KMS-11 (cell line): Measurements from ENCODE around the gene SUSD3.

Source experiments
- H2AFZ ChIP-seq: fragments of 200-600 bp; sonication (generic); 2 replicates; pipeline ENCODE4 v1.6.1; 2016; ENCODE audit warnings: antibody characterized with exemption, mixed run types, low read depth
- H3K27ac ChIP-seq: fragments of 200-600 bp; sonication (generic); 2 replicates; pipeline ENCODE4 v1.6.1; 2016; ENCODE audit warnings: mild to moderate bottlenecking, mixed run types
- H3K27me3 ChIP-seq: fragments of 200-600 bp; sonication (generic); 2 replicates; pipeline ENCODE4 v1.6.1; 2017; ENCODE audit warnings: mild to moderate bottlenecking, low read depth, mixed run types, moderate library complexity; ENCODE audit not compliant: insufficient read depth
- H3K36me3 ChIP-seq: fragments of 200-600 bp; sonication (generic); 2 replicates; pipeline ENCODE4 v1.6.1; 2017; ENCODE audit warnings: mild to moderate bottlenecking, mixed run types; ENCODE audit not compliant: insufficient read depth
- H3K4me1 ChIP-seq: fragments of 200-600 bp; sonication (generic); 2 replicates; pipeline ENCODE4 v1.6.1; 2016; ENCODE audit warnings: mild to moderate bottlenecking, low read depth, mixed run types; ENCODE audit not compliant: poor library complexity, severe bottlenecking
- H3K4me2 ChIP-seq: fragments of 200-600 bp; sonication (generic); 2 replicates; pipeline ENCODE4 v1.7.0; 2016; ENCODE audit warnings: mild to moderate bottlenecking, mixed run types
- H3K4me3 ChIP-seq: fragments of 200-600 bp; sonication (generic); IDR thresholded peaks from 2 replicates; pipeline ENCODE4 v1.6.1; 2017; ENCODE audit warnings: low read depth, low read length, mixed read lengths; ENCODE audit not compliant: insufficient read depth
- H3K79me2 ChIP-seq: fragments of 200-600 bp; sonication (generic); 2 replicates; pipeline ENCODE4 v1.6.1; 2016; ENCODE audit warnings: low read depth, mixed run types; ENCODE audit not compliant: insufficient read depth
- H3K9ac ChIP-seq: fragments of 200-600 bp; sonication (generic); 2 replicates; pipeline ENCODE4 v1.6.1; 2016; ENCODE audit warnings: mild to moderate bottlenecking, mixed run types
- H4K20me1 ChIP-seq: fragments of 200-600 bp; sonication (generic); 2 replicates; pipeline ENCODE4 v1.6.1; 2016; ENCODE audit warnings: mild to moderate bottlenecking, mixed run types; ENCODE audit not compliant: insufficient read depth
- TF ChIP-seq, protein P1 (sequence below): fragments of 200-600 bp; sonication (generic); conservative IDR thresholded peaks from 2 replicates; pipeline ENCODE4 v1.6.1; 2017; ENCODE audit warnings: low read depth, mild to moderate bottlenecking, antibody characterized with exemption, low read length, moderate library complexity, mixed read lengths

SUSD3 gene

DNA sequence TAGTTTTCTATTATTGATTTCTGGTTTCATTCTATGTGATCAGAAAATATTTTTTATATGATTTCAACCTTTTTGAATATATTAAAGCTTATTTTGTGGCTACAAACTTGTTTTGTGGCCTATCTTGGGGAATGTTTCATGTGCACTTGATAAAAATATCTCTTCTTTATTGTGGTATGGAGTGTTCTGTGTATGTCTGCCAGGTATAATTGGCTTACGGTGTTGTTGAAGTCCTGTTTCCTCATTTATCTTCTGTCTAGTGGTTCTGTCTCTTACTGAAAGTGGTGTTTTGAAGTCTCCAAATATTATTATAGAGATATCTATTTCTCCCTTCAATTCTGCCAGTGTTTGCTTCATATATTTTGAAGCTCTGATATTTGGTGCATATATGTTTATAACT lies 47.1 kb downstream of the SUSD3 start:
- H2AFZ ChIP-seq: no peak overlapping the region
- no peaks in the 10 kb centered on the region for H4K20me1 ChIP-seq
- TF ChIP-seq, protein P1, sequence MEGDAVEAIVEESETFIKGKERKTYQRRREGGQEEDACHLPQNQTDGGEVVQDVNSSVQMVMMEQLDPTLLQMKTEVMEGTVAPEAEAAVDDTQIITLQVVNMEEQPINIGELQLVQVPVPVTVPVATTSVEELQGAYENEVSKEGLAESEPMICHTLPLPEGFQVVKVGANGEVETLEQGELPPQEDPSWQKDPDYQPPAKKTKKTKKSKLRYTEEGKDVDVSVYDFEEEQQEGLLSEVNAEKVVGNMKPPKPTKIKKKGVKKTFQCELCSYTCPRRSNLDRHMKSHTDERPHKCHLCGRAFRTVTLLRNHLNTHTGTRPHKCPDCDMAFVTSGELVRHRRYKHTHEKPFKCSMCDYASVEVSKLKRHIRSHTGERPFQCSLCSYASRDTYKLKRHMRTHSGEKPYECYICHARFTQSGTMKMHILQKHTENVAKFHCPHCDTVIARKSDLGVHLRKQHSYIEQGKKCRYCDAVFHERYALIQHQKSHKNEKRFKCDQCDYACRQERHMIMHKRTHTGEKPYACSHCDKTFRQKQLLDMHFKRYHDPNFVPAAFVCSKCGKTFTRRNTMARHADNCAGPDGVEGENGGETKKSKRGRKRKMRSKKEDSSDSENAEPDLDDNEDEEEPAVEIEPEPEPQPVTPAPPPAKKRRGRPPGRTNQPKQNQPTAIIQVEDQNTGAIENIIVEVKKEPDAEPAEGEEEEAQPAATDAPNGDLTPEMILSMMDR: no peak
- no peak overlapping the region for H3K9ac ChIP-seq
- no peaks in the 10 kb centered on the region for H3K36me3 ChIP-seq
- no peak overlapping the region for H3K4me2 ChIP-seq
- H3K4me3 ChIP-seq: no peak overlapping the region
- H3K27me3 ChIP-seq: no peaks in the 10 kb centered on the region
- H3K4me1 ChIP-seq: peaks cover 8% of the 10 kb centered on the region
- no peak overlapping the region for H3K27ac ChIP-seq
- H3K79me2 ChIP-seq: no peaks in the 10 kb centered on the region

DNA sequence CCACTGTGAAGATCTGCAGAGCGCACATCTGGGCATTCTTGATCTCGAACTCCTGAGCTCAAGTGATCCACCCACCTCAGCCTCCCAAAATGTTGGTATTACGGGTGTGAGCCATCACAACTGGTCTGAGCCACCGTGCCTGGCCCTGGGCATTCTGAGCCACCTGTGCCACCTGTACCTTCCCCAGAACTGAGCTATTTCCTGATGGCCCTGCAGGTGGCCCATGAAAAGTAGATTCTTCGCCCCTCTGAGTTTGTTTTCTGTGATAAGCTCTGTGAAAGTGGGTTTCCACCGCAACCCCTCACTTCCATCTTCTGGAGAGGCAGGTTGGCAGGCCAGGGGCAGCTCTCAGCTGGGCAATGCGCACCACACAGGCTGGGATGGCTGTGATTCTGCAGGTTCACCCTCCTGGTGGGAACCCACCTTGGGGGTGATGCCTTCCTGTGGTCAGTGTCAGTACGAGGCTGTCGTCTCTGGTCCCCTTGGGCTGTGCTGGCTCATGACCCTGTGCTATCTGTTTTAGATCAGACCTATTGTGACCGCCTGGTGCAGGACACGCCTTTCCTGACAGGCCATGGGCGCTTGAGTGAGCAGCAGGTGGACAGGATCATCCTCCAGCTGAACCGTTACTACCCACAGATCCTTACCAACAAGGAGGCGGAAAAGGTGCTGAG lies 48.8 kb downstream of the SUSD3 start:
- no peaks in the 10 kb centered on the region for H4K20me1 ChIP-seq
- H3K9ac ChIP-seq: no peak overlapping the region
- no peaks in the 10 kb centered on the region for H3K27me3 ChIP-seq
- TF ChIP-seq, protein P1: no peak
- no peaks in the 10 kb centered on the region for H3K36me3 ChIP-seq
- no peak overlapping the region for H3K27ac ChIP-seq
- H3K4me3 ChIP-seq: no peak overlapping the region
- H3K4me1 ChIP-seq: peaks cover 9% of the 10 kb centered on the region
- no peak overlapping the region for H2AFZ ChIP-seq
- H3K4me2 ChIP-seq: no peak overlapping the region
- H3K79me2 ChIP-seq: no peaks in the 10 kb centered on the region

DNA sequence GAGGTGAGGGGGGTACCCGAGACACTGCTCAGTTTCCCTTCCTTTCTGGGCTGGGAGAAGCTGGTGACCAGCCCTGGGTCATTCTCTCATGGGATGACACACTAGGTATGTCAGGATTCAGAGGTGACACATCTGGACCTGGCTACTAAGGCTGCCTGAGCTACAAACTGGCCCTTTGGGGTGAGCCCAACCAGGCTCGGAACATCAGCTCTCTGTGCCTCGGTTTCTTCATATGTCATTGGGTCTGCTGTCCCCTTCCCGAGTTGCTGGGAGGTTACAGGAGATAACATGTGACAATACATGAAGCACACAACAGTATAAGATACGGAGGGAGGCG lies 49.3 kb downstream of the SUSD3 start:
- Histone ChIP-seq H2AFZ (no peak overlapping the region), H3K4me2 (no peak overlapping the region), H3K27ac (no peak overlapping the region), H3K27me3 (no peaks in the 10 kb centered on the region), H3K4me1 (peaks cover 14% of the 10 kb centered on the region), H3K9ac (no peak overlapping the region), H3K79me2 (no peaks in the 10 kb centered on the region), H3K4me3 (no peak overlapping the region), H4K20me1 (no peaks in the 10 kb centered on the region), H3K36me3 (no peaks in the 10 kb centered on the region)
- TF ChIP-seq, protein P1: no peak

DNA sequence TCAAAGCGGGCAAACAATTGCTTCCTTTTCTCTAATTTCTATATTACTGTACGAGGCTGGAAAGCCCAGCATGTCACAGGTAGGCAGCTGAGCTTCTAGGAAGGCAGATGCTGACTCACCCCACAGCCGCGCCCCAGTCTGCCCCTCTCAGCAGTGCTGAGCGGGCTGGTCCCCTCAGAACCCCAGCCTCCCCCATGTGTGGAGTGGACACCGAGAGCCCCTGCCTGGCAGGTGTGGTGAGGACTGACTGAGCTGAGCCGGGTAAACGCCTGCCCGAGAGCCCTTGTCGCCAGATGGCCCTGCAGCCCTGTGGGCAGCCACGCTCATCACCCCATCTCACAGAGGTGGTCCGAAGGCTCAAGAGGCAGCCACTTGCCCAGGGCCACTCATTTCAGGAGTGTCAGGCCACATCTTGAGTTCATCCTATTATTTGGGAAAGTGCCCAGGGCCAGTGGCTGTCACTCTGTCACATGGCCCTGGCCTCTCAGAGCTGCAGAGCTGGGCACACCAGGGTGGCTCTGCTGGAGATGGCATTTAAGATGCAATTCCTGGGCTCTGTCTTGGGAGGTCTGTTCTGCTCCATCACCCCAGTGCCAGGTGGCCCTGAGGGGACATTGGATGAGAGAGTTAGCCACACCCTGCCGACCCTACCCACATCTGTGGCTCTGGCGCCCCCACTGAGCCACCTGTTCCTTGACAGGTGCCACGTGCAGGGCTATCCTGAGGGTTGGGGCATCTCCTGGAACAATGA lies 50.0 kb downstream of the SUSD3 start:
- Histone ChIP-seq H3K4me3 (no peak overlapping the region), H3K27ac (no peak overlapping the region), H3K9ac (no peak overlapping the region), H3K79me2 (no peaks in the 10 kb centered on the region), H4K20me1 (no peaks in the 10 kb centered on the region), H3K4me1 (peaks cover 21% of the 10 kb centered on the region), H3K27me3 (no peaks in the 10 kb centered on the region), H3K4me2 (no peak overlapping the region), H3K36me3 (no peaks in the 10 kb centered on the region), H2AFZ (no peak overlapping the region)
- TF ChIP-seq, protein P1: no peak
